ENCODE results near the gene PRR5. TPM values are rescaled to one million over a fixed set of nuclear protein-coding genes. Genes with fewer than 3 reads are reported as not detected.

PRR5 gene
- total and polyA plus RNA-seq, 7 donors = 0.48 to 2.9 (median 1.6) TPM

DNA sequence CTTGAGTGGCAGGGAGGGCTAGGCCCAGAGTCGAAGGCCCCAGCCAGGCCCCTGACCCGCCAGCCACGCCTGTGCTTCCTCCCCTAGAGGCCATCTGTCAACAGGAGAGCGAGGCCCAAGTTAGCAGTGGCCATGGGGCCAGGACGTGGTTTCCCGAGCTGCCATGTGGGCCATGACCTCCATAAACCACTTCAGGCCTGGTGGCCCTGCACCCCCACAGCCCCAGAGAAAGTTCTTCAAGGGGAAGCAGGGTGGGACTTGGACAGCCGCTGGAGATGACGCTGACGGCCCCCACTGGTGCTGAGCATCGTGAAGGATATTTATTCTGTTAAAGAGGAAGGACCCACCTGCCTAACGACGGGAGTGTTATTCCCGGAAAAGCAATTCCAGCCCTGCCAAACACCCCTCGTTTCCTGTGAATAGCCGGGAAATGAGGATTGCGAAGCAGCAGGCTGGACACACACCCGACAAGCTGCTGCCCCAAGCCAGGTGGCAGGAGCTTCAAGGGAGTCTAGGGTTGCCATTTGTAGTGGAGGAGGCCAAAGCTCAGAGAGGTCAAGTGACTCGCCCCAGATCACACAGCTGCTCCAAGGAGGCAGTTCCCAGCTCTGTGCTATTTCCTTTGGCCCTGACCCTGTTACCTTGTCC lies 12.8 kb downstream of the PRR5 start:
- Histone ChIP-seq H3K36me3 (ENCODE audit: insufficient read depth in 1 of 2, low read depth in 1 of 2) (no peaks in the 10 kb centered on the region), H3K27me3 (ENCODE audit: insufficient read depth in 3 of 3, low read length in 2 of 3) (peaks cover 0 to 4% (median 0%) of the 10 kb centered on the region in 3 donors), H3K4me3 (no peak overlapping the region), H3K27ac (no peak overlapping the region), H3K9me3 (no peaks in the 10 kb centered on the region), H3K4me1 (no peaks in the 10 kb centered on the region)
- no peak for DNase-seq
- intact Hi-C loops (cut with DNase I) = loop anchor here in 1 of 2 donors (5.0 kb wide), 1 partner anchor 1113 kb away; no protein-coding TSS in a partner anchor
- TF ChIP-seq, protein P1, sequence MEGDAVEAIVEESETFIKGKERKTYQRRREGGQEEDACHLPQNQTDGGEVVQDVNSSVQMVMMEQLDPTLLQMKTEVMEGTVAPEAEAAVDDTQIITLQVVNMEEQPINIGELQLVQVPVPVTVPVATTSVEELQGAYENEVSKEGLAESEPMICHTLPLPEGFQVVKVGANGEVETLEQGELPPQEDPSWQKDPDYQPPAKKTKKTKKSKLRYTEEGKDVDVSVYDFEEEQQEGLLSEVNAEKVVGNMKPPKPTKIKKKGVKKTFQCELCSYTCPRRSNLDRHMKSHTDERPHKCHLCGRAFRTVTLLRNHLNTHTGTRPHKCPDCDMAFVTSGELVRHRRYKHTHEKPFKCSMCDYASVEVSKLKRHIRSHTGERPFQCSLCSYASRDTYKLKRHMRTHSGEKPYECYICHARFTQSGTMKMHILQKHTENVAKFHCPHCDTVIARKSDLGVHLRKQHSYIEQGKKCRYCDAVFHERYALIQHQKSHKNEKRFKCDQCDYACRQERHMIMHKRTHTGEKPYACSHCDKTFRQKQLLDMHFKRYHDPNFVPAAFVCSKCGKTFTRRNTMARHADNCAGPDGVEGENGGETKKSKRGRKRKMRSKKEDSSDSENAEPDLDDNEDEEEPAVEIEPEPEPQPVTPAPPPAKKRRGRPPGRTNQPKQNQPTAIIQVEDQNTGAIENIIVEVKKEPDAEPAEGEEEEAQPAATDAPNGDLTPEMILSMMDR (IDR thresholded peaks at IDR 0.05) = no peak
- ATAC-seq = no peak
- WGBS, 3 donors = 54 to 61% (median 61%) methylated on average over 18 of the region's 18 CpGs

DNA sequence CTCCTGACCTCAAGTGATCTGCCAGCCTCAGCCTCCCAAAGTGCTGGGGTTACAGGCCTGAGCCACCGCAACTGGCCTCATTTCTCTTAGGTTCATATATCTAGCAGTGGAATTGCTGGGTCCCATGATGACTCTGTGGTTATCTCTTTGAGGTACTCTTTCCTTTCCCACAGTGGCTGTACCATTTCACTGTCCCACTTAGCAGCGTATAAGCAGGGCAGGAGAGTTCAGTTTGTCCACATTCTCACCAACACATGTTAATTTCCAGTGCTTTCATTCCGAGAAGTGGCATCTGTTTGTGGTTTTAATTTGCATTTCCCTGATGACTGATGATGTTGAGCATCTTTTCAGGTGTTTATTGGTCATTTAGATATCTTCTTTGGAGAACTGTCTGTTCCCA lies 16.4 kb downstream of the PRR5 start:
- intact Hi-C loops (cut with DNase I) = no loop called here
- 93 to 98% (median 97%) methylated on average over 3 of the region's 3 CpGs for WGBS, 3 donors
- Histone ChIP-seq H3K9me3 (no peaks in the 10 kb centered on the region), H3K27me3 (ENCODE audit: insufficient read depth in 3 of 3, low read length in 2 of 3) (no peaks in the 10 kb centered on the region), H3K4me3 (no peak overlapping the region), H3K27ac (no peak overlapping the region), H3K36me3 (ENCODE audit: insufficient read depth in 1 of 2, low read depth in 1 of 2) (no peaks in the 10 kb centered on the region), H3K4me1 (no peaks in the 10 kb centered on the region)
- ATAC-seq (no peak), DNase-seq (no peak)
- TF ChIP-seq, protein P1 (IDR thresholded peaks at IDR 0.05) = no peak

DNA sequence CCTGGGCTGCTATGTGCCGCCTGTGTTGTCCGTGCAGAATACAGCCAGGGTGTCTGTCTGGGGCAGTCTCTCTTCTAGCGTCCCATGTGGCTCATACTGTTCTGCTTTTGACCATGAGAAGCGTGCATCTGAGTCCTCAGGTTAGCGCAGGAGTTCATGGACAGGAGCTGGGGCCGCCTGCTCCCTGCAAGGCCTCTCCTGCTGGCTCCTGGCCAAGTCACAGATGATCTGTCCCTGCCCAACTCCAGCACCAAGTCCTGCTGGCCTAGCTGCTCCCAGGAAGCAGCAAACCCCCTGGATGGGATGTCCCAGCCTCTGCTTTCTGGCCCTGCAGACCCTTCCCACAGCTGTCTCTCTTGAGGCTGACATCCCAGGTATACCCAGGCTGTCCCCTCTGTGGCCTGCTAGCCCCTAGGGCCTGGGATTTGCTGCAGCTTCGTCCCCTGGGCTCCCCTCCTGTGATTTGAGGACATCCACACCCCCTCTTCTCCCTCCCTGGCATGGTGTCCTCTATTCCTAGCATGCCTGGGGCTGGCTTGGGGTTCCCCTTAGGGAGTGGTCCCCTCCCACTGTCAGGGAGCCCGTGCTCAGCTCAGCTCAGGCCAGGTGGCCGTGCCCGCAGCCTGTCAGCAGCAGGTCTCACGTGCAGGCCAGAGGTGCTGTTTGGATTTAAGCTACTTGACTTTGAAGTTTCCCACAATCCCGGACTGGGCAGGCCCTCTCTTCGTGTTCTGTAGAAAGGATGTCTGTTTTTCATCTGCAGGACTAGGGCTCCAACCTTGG lies 17.8 kb downstream of the PRR5 start:
- no peaks in the 10 kb centered on the region for H3K4me1 ChIP-seq
- no peak for DNase-seq
- WGBS, 3 donors = 76 to 88% (median 81%) methylated on average over 13 of the region's 13 CpGs
- no peak overlapping the region for H3K27ac ChIP-seq
- no peak overlapping the region for H3K4me3 ChIP-seq
- intact Hi-C loops (cut with DNase I) = no loop called here
- ATAC-seq = no peak
- H3K36me3 ChIP-seq (ENCODE audit: insufficient read depth in 1 of 2, low read depth in 1 of 2) = no peaks in the 10 kb centered on the region
- no peaks in the 10 kb centered on the region for H3K27me3 ChIP-seq (ENCODE audit: insufficient read depth in 3 of 3, low read length in 2 of 3)
- TF ChIP-seq, protein P1 (IDR thresholded peaks at IDR 0.05) = no peak
- no peaks in the 10 kb centered on the region for H3K9me3 ChIP-seq

DNA sequence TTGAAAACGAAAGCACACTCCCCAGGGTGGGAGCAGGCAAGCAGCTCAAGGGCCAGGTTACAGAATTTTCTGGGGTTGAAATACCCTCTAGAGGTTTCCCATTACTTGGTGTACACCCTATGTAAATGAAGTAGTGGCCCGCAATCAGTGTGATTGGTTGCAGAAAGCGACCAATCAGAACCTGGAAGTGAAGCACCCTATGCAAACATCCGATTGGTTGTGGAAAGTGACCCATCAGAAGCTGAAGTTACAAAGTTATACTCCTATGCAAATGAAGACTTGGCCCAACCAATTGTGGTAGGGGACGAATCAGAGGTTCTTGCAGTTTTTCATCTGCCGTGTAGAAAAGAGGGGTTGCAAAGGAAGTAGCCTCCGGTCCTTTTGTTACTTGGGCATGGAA lies 19.2 kb downstream of the PRR5 start:
- no peaks in the 10 kb centered on the region for H3K9me3 ChIP-seq
- H3K4me1 ChIP-seq = no peaks in the 10 kb centered on the region
- no peaks in the 10 kb centered on the region for H3K36me3 ChIP-seq (ENCODE audit: insufficient read depth in 1 of 2, low read depth in 1 of 2)
- DNase-seq (no peak), ATAC-seq (no peak)
- intact Hi-C loops (cut with DNase I) = no loop called here
- 90 to 96% (median 91%) methylated on average over 7 of the region's 7 CpGs for WGBS, 3 donors
- H3K4me3 ChIP-seq = no peak overlapping the region
- no peak overlapping the region for H3K27ac ChIP-seq
- TF ChIP-seq, protein P1 (IDR thresholded peaks at IDR 0.05) = no peak
- H3K27me3 ChIP-seq (ENCODE audit: insufficient read depth in 3 of 3, low read length in 2 of 3) = no peaks in the 10 kb centered on the region

All from psoas muscle (tissue), 8 donors.